GM20000 (cell line): Measurements from ENCODE around the gene TCF7L2.

ENCODE experiments used
- DNase-seq: peaks from one replicate; pipeline ENCODE4 v3.0.0; 2012; ENCODE audit warnings: low spot score
- TF ChIP-seq, protein P1 (sequence below): IDR thresholded peaks from 2 replicates; pipeline ENCODE4 v1.5.1; 2012; ENCODE audit warnings: mild to moderate bottlenecking, control low read depth; ENCODE audit errors: extremely low read depth, missing control alignments

TCF7L2 gene

DNA sequence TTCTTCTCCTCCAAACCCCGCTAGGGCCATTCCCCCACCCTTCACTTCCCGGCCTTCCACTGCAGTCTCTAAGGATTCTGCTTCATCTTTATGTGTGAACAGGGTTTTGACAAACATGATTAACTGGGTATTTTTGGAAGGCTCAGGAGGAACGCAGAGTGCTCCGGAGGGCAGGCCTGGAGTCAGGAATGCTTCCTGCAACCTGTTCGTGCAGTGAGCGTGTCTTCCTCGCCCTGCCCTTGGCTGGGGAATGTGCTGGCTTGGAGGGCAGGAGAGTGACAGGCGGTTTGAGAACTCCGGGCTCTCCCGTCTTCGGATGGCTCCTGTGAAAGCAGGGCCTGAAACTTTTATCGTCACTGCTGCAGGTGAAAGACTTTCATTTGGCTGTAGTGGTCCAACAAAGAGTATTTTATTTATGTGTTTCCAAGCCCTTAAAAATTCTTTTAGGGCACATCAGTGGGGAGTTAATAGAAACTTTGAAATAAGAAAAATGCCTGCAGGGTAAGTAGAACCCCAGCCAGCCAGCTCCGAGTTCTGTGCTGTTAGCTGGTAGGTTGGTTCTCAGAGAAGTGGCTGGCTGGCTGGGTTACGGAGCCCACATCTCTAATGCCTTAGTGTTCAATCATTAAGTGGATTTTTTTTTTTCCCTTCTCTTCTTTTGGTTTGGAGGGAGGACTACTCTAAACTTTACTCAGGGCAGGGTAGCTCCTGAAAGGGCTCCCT is 51.0 kb downstream of the TCF7L2 start:
- no peak for DNase-seq
- TF ChIP-seq, protein P1, sequence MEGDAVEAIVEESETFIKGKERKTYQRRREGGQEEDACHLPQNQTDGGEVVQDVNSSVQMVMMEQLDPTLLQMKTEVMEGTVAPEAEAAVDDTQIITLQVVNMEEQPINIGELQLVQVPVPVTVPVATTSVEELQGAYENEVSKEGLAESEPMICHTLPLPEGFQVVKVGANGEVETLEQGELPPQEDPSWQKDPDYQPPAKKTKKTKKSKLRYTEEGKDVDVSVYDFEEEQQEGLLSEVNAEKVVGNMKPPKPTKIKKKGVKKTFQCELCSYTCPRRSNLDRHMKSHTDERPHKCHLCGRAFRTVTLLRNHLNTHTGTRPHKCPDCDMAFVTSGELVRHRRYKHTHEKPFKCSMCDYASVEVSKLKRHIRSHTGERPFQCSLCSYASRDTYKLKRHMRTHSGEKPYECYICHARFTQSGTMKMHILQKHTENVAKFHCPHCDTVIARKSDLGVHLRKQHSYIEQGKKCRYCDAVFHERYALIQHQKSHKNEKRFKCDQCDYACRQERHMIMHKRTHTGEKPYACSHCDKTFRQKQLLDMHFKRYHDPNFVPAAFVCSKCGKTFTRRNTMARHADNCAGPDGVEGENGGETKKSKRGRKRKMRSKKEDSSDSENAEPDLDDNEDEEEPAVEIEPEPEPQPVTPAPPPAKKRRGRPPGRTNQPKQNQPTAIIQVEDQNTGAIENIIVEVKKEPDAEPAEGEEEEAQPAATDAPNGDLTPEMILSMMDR, result no peak

GRCh38 chr10:113001599-113002448 is 51.8 kb downstream of the TCF7L2 start:
- TF ChIP-seq, protein P1, result no peak
- DNase-seq, result no peak

- DNase-seq, result no peak
- TF ChIP-seq, protein P1, result no peak
Measured at GRCh38 chr10:113002449-113002777, 52.4 kb downstream of the TCF7L2 start.

- no peak for DNase-seq
- TF ChIP-seq, protein P1, result no peak
Measured at GRCh38 chr10:113003052-113003451, 53.0 kb downstream of the TCF7L2 start.

DNA sequence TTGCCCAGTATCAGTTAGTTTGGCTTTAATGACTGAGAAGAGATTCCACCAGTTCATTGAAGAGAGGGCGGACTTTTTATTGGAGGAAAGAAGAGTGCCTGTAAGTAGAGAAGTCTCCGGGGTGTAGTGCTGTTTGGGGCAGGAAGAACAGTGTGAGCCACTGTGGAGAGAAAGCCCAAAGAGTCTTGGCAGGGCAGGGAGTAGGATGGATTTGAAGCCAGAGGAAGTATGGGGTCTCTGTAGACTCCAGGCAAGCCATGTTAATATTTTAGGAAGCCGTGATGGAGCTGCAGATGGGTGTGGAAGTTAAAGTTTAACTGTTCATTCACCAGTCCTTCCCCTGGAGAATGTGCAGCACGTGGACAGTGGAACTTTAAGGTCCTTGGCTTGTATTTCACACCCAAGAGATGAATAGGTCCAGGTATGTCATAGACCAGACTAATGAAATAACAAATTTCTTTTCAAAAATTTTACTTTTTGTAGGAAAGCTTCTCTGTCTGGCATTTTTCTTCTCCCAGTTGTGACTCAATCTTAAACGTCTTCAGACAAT is 54.1 kb downstream of the TCF7L2 start:
- DNase-seq, result no peak
- TF ChIP-seq, protein P1, result no peak

- TF ChIP-seq, protein P1, result no peak
- DNase-seq, result no peak
Measured at GRCh38 chr10:113005380-113005779, 55.3 kb downstream of the TCF7L2 start.

- TF ChIP-seq, protein P1, result no peak
- no peak for DNase-seq
Measured at GRCh38 chr10:113006656-113007342, 56.8 kb downstream of the TCF7L2 start.
